Calu3 (cell line): ENCODE data around the gene SLC22A31. TPM values are rescaled to one million over a fixed set of nuclear protein-coding genes. Genes with fewer than 3 reads are reported as not detected.
"Not testable (repeated sequence)": the region's sequence is repeated elsewhere in the genome, so short reads cannot be mapped to it uniquely, and the experiment has no call there.

Source experiments
- BruUV-seq: library from RNA; stranded (reverse); fragments of 400-500 nt; replicated peaks from 2 replicates; lab custom pipeline; 2021; lab: Mats Ljungman, UMichigan
- CTCF ChIA-PET: fragments of 300-600 bp; sonication (Branson Sonifier 250); formaldehyde crosslinking; loops from one replicate; lab custom pipeline; 2022; ENCODE audit warnings: antibody characterized with exemption; lab: Charles Lee
- DNase-seq: peaks from one replicate; pipeline ENCODE4 v3.0.0; 2022
- H3K27ac Mint-ChIP-seq: one replicate; pipeline ENCODE4 v1.8.0; 2022; ENCODE audit warnings: mixed read lengths; ENCODE audit not compliant: unreplicated experiment
- H3K27me3 Mint-ChIP-seq: one replicate; pipeline ENCODE4 v1.8.0; 2022; ENCODE audit warnings: mixed read lengths; ENCODE audit not compliant: unreplicated experiment
- H3K36me3 Mint-ChIP-seq: one replicate; pipeline ENCODE4 v1.8.0; 2022; ENCODE audit warnings: mild to moderate bottlenecking, moderate library complexity, mixed read lengths; ENCODE audit not compliant: insufficient read depth, unreplicated experiment
- H3K4me1 Mint-ChIP-seq: one replicate; pipeline ENCODE4 v1.8.0; 2022; ENCODE audit warnings: mild to moderate bottlenecking, low read depth, mixed read lengths; ENCODE audit not compliant: unreplicated experiment
- H3K4me3 Mint-ChIP-seq: one replicate; pipeline ENCODE4 v1.8.0; 2022; ENCODE audit warnings: mild to moderate bottlenecking, low read depth, moderate library complexity, mixed read lengths; ENCODE audit not compliant: unreplicated experiment
- H3K9me3 Mint-ChIP-seq: one replicate; pipeline ENCODE4 v1.8.0; 2022; ENCODE audit warnings: low read depth, mixed read lengths; ENCODE audit not compliant: unreplicated experiment
- intact Hi-C: fragments of 100-400 bp; cut with micrococcal nuclease; formaldehyde crosslinking; loops from one replicate; pipeline ENCODE4 v1.10.0; 2022; ENCODE audit not compliant: unreplicated experiment
- total RNA-seq: library from RNA; stranded (reverse); gene quantifications from 2 replicates; pipeline ENCODE4 v1.2.3, GENCODE V29; 2022
- TF ChIP-seq, protein P1 (sequence below): fragments of 200-600 bp; IDR thresholded peaks from one replicate; pipeline ENCODE4 v1.8.0; 2022; ENCODE audit warnings: antibody characterized with exemption; ENCODE audit not compliant: unreplicated experiment

The SLC22A31 gene
- total RNA-seq, 1 experiment from 2014 or later: 0.52 TPM

DNA sequence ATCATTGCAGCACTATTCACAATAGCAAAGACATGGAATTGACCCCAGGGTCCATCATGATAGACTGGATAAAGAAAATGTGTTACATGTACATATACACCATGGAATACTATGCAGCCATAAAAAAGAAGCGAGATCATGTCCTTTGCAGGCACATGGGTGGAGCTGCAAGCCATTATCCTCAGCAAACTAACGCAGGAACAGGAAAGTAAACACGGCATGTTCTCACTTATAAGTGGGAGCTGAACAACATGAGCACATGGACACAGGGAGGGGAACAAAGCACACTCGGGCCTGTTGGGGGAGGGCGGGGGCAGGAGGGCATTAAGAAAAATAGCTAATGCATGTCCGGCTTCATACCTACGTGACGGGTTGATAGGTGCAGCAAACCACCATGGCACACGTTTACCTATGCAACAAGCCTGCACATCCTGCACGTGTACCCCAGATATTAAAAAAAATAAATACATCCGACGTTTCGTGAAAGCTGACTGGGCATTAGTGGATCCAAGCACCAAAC, 46.1 kb upstream of the SLC22A31 start:
- Mint-ChIP-seq H3K27ac (peak overlapping the region; percentile 63), H3K36me3 (peaks cover 43% of the 10 kb centered on the region), H3K4me3 (peak overlapping the region; percentile 64), H3K4me1 (peaks cover 9% of the 10 kb centered on the region), H3K27me3 (peaks cover 42% of the 10 kb centered on the region), H3K9me3 (peaks cover 8% of the 10 kb centered on the region)
- no TSS peak for BruUV-seq
- TF ChIP-seq, protein P1, sequence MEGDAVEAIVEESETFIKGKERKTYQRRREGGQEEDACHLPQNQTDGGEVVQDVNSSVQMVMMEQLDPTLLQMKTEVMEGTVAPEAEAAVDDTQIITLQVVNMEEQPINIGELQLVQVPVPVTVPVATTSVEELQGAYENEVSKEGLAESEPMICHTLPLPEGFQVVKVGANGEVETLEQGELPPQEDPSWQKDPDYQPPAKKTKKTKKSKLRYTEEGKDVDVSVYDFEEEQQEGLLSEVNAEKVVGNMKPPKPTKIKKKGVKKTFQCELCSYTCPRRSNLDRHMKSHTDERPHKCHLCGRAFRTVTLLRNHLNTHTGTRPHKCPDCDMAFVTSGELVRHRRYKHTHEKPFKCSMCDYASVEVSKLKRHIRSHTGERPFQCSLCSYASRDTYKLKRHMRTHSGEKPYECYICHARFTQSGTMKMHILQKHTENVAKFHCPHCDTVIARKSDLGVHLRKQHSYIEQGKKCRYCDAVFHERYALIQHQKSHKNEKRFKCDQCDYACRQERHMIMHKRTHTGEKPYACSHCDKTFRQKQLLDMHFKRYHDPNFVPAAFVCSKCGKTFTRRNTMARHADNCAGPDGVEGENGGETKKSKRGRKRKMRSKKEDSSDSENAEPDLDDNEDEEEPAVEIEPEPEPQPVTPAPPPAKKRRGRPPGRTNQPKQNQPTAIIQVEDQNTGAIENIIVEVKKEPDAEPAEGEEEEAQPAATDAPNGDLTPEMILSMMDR: no peak
- no peak for DNase-seq
- CTCF ChIA-PET: no interaction called here
- intact Hi-C loops: no loop called here

DNA sequence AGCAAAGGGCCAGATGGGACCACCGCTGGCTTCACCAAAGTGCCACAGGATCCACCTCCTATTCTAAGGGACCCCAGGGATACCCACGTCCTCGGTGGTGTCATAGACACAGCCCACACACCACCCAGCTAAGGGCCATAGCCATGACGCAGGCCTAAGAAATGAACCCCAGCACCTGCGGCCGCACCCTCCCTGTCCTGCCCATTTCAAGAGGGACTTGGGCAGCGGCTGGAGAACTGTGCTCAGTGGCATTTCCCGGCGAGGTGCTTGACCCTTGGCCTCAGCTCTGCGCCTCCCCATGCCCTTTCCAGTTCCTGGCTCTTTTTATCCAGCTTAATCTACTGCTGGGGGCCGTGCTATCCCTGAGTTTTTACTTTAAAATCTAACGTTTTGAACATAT, 44.4 kb upstream of the SLC22A31 start:
- Mint-ChIP-seq H3K4me3 (no peak overlapping the region), H3K36me3 (peaks cover 56% of the 10 kb centered on the region), H3K27ac (no peak overlapping the region), H3K27me3 (peaks cover 42% of the 10 kb centered on the region), H3K9me3 (peaks cover under 1% of the 10 kb centered on the region), H3K4me1 (peaks cover 9% of the 10 kb centered on the region)
- no TSS peak for BruUV-seq
- TF ChIP-seq, protein P1: no peak
- intact Hi-C loops: no loop called here
- no peak for DNase-seq
- CTCF ChIA-PET: no interaction called here

DNA sequence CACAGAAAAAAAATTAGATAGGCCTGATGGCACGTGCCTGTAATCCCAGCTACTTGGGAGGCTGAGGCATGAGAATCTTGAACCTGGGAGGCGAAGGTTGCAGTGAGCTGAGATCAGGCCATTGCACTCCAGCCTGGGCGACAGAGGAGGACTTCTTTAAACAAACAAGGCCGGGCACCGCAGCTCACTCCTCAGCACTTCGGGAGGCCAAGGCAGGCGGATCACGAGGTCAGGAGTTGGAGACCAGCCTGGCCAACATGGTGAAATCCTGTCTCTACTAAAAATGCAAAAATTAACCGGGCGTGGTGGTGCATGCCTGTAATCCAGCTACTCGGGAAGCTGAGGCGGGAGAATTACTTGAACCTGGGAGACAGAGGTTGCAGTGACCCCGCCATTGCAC, 43.9 kb upstream of the SLC22A31 start:
- BruUV-seq, DNase-seq, H3K27ac Mint-ChIP-seq, H3K4me1 Mint-ChIP-seq, CTCF ChIA-PET, H3K9me3 Mint-ChIP-seq, intact Hi-C loops: not testable (repeated sequence)
- H3K36me3 Mint-ChIP-seq: peaks cover 54% of the 10 kb centered on the region
- peak overlapping the region; percentile 25 for H3K4me3 Mint-ChIP-seq
- peaks cover 42% of the 10 kb centered on the region for H3K27me3 Mint-ChIP-seq

DNA sequence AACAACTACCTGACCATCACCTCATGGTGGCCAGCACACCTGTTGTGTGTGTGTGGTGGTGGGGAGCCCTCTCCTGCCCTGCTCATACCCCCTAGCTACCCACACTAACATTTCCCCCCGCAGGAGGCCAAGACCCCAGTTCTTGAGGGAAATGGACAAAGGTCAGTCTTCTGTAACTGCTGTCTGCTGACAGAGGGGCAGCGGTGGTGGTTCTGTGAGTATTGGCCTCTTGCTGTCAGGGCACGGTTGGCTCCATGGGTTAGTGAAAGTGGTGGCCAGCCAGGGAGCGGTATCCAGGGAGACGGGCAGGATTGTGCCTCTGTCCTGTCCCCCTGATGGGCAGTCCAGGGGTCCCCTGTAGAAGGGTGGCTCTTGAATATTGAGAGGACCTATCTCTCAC, 43.3 kb upstream of the SLC22A31 start:
- intact Hi-C loops: no loop called here
- DNase-seq: no peak
- peaks cover 9% of the 10 kb centered on the region for H3K4me1 Mint-ChIP-seq
- CTCF ChIA-PET: no interaction called here
- no peak overlapping the region for H3K27ac Mint-ChIP-seq
- peak overlapping the region; percentile 25 for H3K4me3 Mint-ChIP-seq
- H3K36me3 Mint-ChIP-seq: peaks cover 50% of the 10 kb centered on the region
- TF ChIP-seq, protein P1: no peak
- H3K9me3 Mint-ChIP-seq: no peaks in the 10 kb centered on the region
- no TSS peak for BruUV-seq
- peaks cover 42% of the 10 kb centered on the region for H3K27me3 Mint-ChIP-seq

DNA sequence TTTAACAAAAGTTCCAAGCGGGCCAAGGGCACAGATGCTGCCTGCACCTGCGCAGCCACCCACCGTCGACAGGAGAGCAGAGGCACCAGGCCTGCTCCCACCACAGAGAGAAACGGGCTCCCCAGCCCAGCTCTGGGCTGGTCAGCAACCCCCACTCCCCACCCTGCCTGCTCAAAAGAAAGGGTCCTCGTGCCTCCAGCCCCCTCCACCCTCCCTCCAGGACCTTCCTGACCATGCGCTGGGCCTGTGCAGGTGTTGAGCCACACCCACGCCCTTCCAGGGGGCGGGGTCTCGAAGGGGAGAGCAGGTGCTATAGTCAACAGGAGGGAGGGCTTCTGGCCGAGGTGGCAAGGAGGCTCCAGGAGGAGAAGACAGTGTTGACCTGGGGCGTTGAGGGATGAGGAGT, 42.5 kb upstream of the SLC22A31 start:
- BruUV-seq: no TSS peak
- H3K36me3 Mint-ChIP-seq: peaks cover 50% of the 10 kb centered on the region
- intact Hi-C loops: no loop called here
- peaks cover 42% of the 10 kb centered on the region for H3K27me3 Mint-ChIP-seq
- H3K27ac Mint-ChIP-seq: peak overlapping the region; percentile 44
- TF ChIP-seq, protein P1: no peak
- peaks cover 9% of the 10 kb centered on the region for H3K4me1 Mint-ChIP-seq
- H3K4me3 Mint-ChIP-seq: no peak overlapping the region
- no peaks in the 10 kb centered on the region for H3K9me3 Mint-ChIP-seq
- CTCF ChIA-PET: no interaction called here
- no peak for DNase-seq
